GM23338 (cell line): Measurements from ENCODE around the gene FYB2.

Source experiments
- CREB1 ChIP-seq: fragments of 250-450 bp; sonication (Bioruptor Pico); IDR thresholded peaks from 2 replicates; pipeline ENCODE4 v1.5.0; 2020; ENCODE audit warnings: low read depth, mild to moderate bottlenecking, moderate library complexity
- EZH2 ChIP-seq: fragments of 200-600 bp; sonication (generic); IDR thresholded peaks from one replicate; pipeline ENCODE4 v1.8.0; 2017; ENCODE audit warnings: antibody characterized with exemption, mild to moderate bottlenecking, low read depth; ENCODE audit not compliant: unreplicated experiment
- EZH2phosphoT487 ChIP-seq: fragments of 200-600 bp; sonication (generic); IDR thresholded peaks from one replicate; pipeline ENCODE4 v1.8.1; 2018; ENCODE audit warnings: antibody characterized with exemption; ENCODE audit not compliant: unreplicated experiment
- STAT1 ChIP-seq: IDR thresholded peaks from one replicate; pipeline ENCODE4 v1.6.1; 2016; ENCODE audit warnings: antibody characterized with exemption; ENCODE audit not compliant: unreplicated experiment
- TF ChIP-seq, protein P1 (sequence below), 2 experiments: fragments of 200-600 bp in 1 of 2; sonication (generic) in 1 of 2; conservative IDR thresholded peaks; 2 replicates each; pipeline versions ENCODE4 v1.5.1 to v1.6.1; 2016 to 2017; ENCODE audit warnings: antibody characterized with exemption in 2 of 2, low read depth in 2 of 2, mild to moderate bottlenecking in 2 of 2, moderate library complexity in 1 of 2

- TF ChIP-seq, protein P1, sequence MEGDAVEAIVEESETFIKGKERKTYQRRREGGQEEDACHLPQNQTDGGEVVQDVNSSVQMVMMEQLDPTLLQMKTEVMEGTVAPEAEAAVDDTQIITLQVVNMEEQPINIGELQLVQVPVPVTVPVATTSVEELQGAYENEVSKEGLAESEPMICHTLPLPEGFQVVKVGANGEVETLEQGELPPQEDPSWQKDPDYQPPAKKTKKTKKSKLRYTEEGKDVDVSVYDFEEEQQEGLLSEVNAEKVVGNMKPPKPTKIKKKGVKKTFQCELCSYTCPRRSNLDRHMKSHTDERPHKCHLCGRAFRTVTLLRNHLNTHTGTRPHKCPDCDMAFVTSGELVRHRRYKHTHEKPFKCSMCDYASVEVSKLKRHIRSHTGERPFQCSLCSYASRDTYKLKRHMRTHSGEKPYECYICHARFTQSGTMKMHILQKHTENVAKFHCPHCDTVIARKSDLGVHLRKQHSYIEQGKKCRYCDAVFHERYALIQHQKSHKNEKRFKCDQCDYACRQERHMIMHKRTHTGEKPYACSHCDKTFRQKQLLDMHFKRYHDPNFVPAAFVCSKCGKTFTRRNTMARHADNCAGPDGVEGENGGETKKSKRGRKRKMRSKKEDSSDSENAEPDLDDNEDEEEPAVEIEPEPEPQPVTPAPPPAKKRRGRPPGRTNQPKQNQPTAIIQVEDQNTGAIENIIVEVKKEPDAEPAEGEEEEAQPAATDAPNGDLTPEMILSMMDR (conservative IDR thresholded peaks at IDR 0.05; ENCODE audit: low read depth in 2 of 2), result no peak
- TF ChIP-seq EZH2 (no peak), EZH2phosphoT487 (no peak), STAT1 (no peak), CREB1 (no peak)
Measured at GRCh38 chr1:56843544-56843943, 24.3 kb upstream of the FYB2 start.
